ENCODE data around the gene RAPGEF3.

RAPGEF3 gene

DNA sequence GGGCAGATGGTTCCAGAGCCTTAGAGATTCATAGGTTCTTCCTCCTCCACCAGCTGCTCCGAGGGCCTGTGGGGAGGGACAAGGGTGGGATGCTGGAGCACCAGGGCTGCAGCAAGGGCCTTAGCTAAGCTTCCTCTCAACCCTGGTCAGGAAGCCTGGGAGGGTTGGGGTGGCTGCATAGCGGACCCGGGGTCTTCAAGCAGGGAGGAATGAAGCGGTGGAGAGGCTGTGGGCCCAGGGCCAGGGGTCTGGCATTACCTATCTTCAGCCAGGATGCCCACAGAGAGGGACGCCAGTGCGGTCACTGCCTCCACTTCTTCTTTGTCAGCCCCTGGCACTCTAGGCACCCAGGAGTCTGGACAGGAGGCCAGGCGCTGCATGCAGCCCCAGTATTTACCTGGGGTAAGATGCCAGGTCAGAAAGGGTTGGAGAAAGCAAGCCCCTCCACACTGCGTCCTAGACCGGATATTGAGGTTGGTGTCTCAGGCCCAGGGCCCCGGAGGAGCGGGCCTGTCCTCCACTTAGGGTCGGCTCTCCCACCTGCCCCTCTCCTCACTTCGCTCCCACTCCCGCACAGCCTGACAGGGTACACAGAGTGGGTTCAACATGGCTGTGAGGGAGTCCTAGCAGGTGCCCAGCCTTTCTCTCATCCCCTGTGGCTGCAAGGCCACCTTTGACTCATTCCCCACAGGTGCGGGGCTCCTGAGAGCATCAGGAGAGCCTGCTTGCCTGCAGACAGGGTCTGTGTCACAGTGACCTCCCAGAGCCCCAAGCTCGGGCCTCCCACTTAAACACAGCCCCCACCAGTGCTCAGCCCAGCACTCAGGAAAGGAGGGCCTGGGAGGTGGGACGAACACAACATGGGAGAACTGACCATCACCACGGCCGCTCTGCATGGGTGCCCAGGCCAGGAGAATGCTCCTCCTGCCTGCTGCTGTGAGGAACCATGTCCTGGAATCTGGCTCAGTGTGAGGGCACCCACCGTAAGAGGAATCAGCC, 25.4 kb upstream of the RAPGEF3 start:
- H3K4ac ChIP-seq (ENCODE audit: low read depth in 1 of 2, low read length in 2 of 2) = no peak overlapping the region
- peaks cover 6% of the 10 kb centered on the region for H3K4me1 ChIP-seq (ENCODE audit: control insufficient read depth, insufficient read depth, low read depth, low read length)
- no peak overlapping the region for H4K91ac ChIP-seq (ENCODE audit: low read length)
- DNase-seq = no peak
- H3K27ac ChIP-seq (ENCODE audit: low read length, poor library complexity, severe bottlenecking) = no peak overlapping the region
- no peak overlapping the region for H2BK120ac ChIP-seq (ENCODE audit: low read depth, low read length)
- no peak overlapping the region for H3K23ac ChIP-seq (ENCODE audit: low read length in 2 of 2)
- no peak overlapping the region for H3K18ac ChIP-seq (ENCODE audit: low read depth in 1 of 2, low read length in 2 of 2)
- no peak overlapping the region for H2BK12ac ChIP-seq (ENCODE audit: low read length in 2 of 2)
- H3K4me3 ChIP-seq (ENCODE audit: insufficient read depth in 1 of 2, low read depth in 1 of 2, low read length in 2 of 2) = no peak overlapping the region
- peak overlapping the region; percentile 13 for H3K9ac ChIP-seq (ENCODE audit: low read length)
- H4K8ac ChIP-seq (ENCODE audit: low read length) = no peak overlapping the region
- no peak overlapping the region for H2BK5ac ChIP-seq (ENCODE audit: low read depth, low read length, poor library complexity, severe bottlenecking)
- peaks cover 18% of the 10 kb centered on the region for H3K79me1 ChIP-seq (replicated peaks; ENCODE audit: low read length, poor library complexity, severe bottlenecking)
- no peak overlapping the region for H3K14ac ChIP-seq (ENCODE audit: low read length in 2 of 2)
- H3K27me3 ChIP-seq (ENCODE audit: control insufficient read depth in 1 of 2, insufficient read depth in 1 of 2, low read length in 2 of 2) = no peaks in the 10 kb centered on the region
- H2BK15ac ChIP-seq (ENCODE audit: low read depth, poor library complexity, severe bottlenecking) = no peak overlapping the region
- H2AFZ ChIP-seq (ENCODE audit: low read depth, low read length) = no peak overlapping the region
- 95% methylated on average over 20 of the region's 20 CpGs for WGBS
- H3K36me3 ChIP-seq (ENCODE audit: control insufficient read depth in 1 of 2, insufficient read depth in 2 of 2, low read depth in 1 of 2, low read length in 2 of 2) = peaks cover 85 to 93% of the 10 kb centered on the region in 2 experiments
- H3K9me3 ChIP-seq (ENCODE audit: control insufficient read depth, low read length) = no peaks in the 10 kb centered on the region
- H2AK5ac ChIP-seq (ENCODE audit: low read length, severe bottlenecking) = no peak overlapping the region
- H3K4me2 ChIP-seq (ENCODE audit: low read length, poor library complexity, severe bottlenecking) = no peak overlapping the region

DNA sequence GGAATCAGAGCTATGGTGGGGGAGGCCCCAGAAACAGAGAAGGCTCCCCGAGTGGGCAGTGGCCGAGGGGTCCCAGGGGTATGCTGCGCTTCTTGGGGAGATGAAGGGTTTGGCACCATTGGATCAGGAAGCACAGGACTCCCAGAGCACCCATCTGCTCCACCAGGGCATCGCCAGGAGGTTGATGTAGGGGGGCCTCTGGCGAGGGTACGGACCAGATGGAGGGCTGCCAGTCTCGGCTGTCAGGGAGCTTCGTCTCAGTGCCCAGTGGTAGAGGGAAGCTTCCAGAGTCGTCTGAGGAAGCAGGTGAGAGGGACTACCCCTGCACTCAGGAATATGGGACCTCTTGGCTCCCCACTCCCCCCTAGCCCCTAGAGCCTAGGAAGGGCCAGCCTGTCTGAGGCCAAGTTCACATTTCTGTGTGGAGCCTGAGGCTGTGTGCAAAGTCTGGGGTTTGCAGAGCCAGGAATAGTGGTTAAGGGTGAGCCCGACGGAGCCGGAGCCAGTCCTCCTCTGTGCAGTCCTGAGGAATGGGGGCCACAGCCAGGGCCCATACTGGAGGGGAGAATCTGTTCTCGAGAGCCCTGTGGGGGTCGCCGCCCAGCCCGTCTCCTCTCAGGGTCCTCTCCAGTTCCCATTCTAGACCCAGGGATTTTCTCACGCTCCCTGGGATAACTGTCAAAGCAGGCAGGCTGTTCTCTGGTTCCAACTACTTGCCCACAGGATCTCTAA, 24.5 kb upstream of the RAPGEF3 start:
- H3K23ac ChIP-seq (ENCODE audit: low read length in 2 of 2) = no peak overlapping the region
- no peaks in the 10 kb centered on the region for H3K9me3 ChIP-seq (ENCODE audit: control insufficient read depth, low read length)
- H3K79me1 ChIP-seq (replicated peaks; ENCODE audit: low read length, poor library complexity, severe bottlenecking) = peaks cover 18% of the 10 kb centered on the region
- H4K91ac ChIP-seq (ENCODE audit: low read length) = no peak overlapping the region
- WGBS = 97% methylated on average over 15 of the region's 17 CpGs
- H2AK5ac ChIP-seq (ENCODE audit: low read length, severe bottlenecking) = no peak overlapping the region
- peaks cover 10% of the 10 kb centered on the region for H3K4me1 ChIP-seq (ENCODE audit: control insufficient read depth, insufficient read depth, low read depth, low read length)
- no peak overlapping the region for H3K4me2 ChIP-seq (ENCODE audit: low read length, poor library complexity, severe bottlenecking)
- no peak overlapping the region for H3K14ac ChIP-seq (ENCODE audit: low read length in 2 of 2)
- no peak overlapping the region for H3K18ac ChIP-seq (ENCODE audit: low read depth in 1 of 2, low read length in 2 of 2)
- no peak overlapping the region for H3K27ac ChIP-seq (ENCODE audit: low read length, poor library complexity, severe bottlenecking)
- H3K9ac ChIP-seq (ENCODE audit: low read length) = peak overlapping the region; percentile 13
- H2BK120ac ChIP-seq (ENCODE audit: low read depth, low read length) = no peak overlapping the region
- H3K4me3 ChIP-seq (ENCODE audit: insufficient read depth in 1 of 2, low read depth in 1 of 2, low read length in 2 of 2) = no peak overlapping the region
- peaks cover 76 to 88% of the 10 kb centered on the region in 2 experiments for H3K36me3 ChIP-seq (ENCODE audit: control insufficient read depth in 1 of 2, insufficient read depth in 2 of 2, low read depth in 1 of 2, low read length in 2 of 2)
- no peak overlapping the region for H2BK12ac ChIP-seq (ENCODE audit: low read length in 2 of 2)
- no peak overlapping the region for H2BK15ac ChIP-seq (ENCODE audit: low read depth, poor library complexity, severe bottlenecking)
- H2BK5ac ChIP-seq (ENCODE audit: low read depth, low read length, poor library complexity, severe bottlenecking) = no peak overlapping the region
- no peak for DNase-seq
- no peak overlapping the region for H4K8ac ChIP-seq (ENCODE audit: low read length)
- no peaks in the 10 kb centered on the region for H3K27me3 ChIP-seq (ENCODE audit: control insufficient read depth in 1 of 2, insufficient read depth in 1 of 2, low read length in 2 of 2)
- H3K4ac ChIP-seq (ENCODE audit: low read depth in 1 of 2, low read length in 2 of 2) = no peak overlapping the region
- no peak overlapping the region for H2AFZ ChIP-seq (ENCODE audit: low read depth, low read length)

DNA sequence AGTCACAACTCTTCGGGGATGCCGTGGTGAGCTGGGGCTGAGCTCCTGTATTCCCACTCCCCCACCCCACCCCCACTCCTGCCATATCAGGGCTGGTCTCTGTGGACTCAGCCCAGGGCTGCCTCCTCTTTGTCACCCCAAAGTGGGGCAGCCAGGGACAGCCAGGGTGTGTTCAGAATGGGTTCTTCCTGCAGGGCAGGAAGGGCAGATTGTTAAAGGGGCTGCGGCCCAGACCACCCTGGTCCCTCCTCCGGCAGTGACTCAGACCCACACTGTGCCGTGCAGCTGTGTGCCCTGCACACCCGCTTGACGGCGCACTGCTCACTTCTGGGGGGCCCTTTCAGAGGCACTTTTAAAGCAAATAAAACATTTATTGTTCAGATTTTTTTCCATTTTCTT, 23.7 kb upstream of the RAPGEF3 start:
- no peak overlapping the region for H3K14ac ChIP-seq (ENCODE audit: low read length in 2 of 2)
- no peak overlapping the region for H3K18ac ChIP-seq (ENCODE audit: low read depth in 1 of 2, low read length in 2 of 2)
- no peak overlapping the region for H2BK15ac ChIP-seq (ENCODE audit: low read depth, poor library complexity, severe bottlenecking)
- H3K4ac ChIP-seq (ENCODE audit: low read depth in 1 of 2, low read length in 2 of 2) = no peak overlapping the region
- DNase-seq = no peak
- no peaks in the 10 kb centered on the region for H3K27me3 ChIP-seq (ENCODE audit: control insufficient read depth in 1 of 2, insufficient read depth in 1 of 2, low read length in 2 of 2)
- WGBS = 78% methylated on average over 8 of the region's 8 CpGs
- H4K8ac ChIP-seq (ENCODE audit: low read length) = no peak overlapping the region
- no peak overlapping the region for H4K91ac ChIP-seq (ENCODE audit: low read length)
- H2AFZ ChIP-seq (ENCODE audit: low read depth, low read length) = no peak overlapping the region
- H2AK5ac ChIP-seq (ENCODE audit: low read length, severe bottlenecking) = peak overlapping the region; percentile 7
- no peak overlapping the region for H2BK120ac ChIP-seq (ENCODE audit: low read depth, low read length)
- no peak overlapping the region for H3K4me3 ChIP-seq (ENCODE audit: insufficient read depth in 1 of 2, low read depth in 1 of 2, low read length in 2 of 2)
- H3K27ac ChIP-seq (ENCODE audit: low read length, poor library complexity, severe bottlenecking) = peak overlapping the region; percentile 2
- no peak overlapping the region for H3K4me2 ChIP-seq (ENCODE audit: low read length, poor library complexity, severe bottlenecking)
- peaks cover 67 to 84% of the 10 kb centered on the region in 2 experiments for H3K36me3 ChIP-seq (ENCODE audit: control insufficient read depth in 1 of 2, insufficient read depth in 2 of 2, low read depth in 1 of 2, low read length in 2 of 2)
- no peak overlapping the region for H3K23ac ChIP-seq (ENCODE audit: low read length in 2 of 2)
- no peak overlapping the region for H2BK5ac ChIP-seq (ENCODE audit: low read depth, low read length, poor library complexity, severe bottlenecking)
- H2BK12ac ChIP-seq (ENCODE audit: low read length in 2 of 2) = no peak overlapping the region
- H3K9ac ChIP-seq (ENCODE audit: low read length) = no peak overlapping the region
- H3K79me1 ChIP-seq (replicated peaks; ENCODE audit: low read length, poor library complexity, severe bottlenecking) = peaks cover 14% of the 10 kb centered on the region
- peaks cover 16% of the 10 kb centered on the region for H3K4me1 ChIP-seq (ENCODE audit: control insufficient read depth, insufficient read depth, low read depth, low read length)
- H3K9me3 ChIP-seq (ENCODE audit: control insufficient read depth, low read length) = no peaks in the 10 kb centered on the region

Measured in mesenchymal stem cell (in vitro differentiated cells and primary cell).